ENCODE results near the gene CREB5.

Gene CREB5

GRCh38 chr7:28539289-28539981 lies 127.1 kb downstream of the CREB5 start:
- TF ChIP-seq CREB1 (IDR thresholded peaks at IDR 0.05; ENCODE audit: low read depth) = no peak
- no peak for TF ChIP-seq TAF1 (IDR thresholded peaks at IDR 0.05; ENCODE audit: low read depth)
- no peak for TF ChIP-seq FOXM1 (IDR thresholded peaks at IDR 0.05; ENCODE audit: borderline replicate concordance, low read depth)
- TF ChIP-seq EGR1 (IDR thresholded peaks at IDR 0.05) = no peak
- TF ChIP-seq ZBTB7A (IDR thresholded peaks at IDR 0.05; ENCODE audit: low read depth) = no peak
- no peak for TF ChIP-seq YY1 (IDR thresholded peaks at IDR 0.05; ENCODE audit: low read depth)
- TF ChIP-seq, protein P1, sequence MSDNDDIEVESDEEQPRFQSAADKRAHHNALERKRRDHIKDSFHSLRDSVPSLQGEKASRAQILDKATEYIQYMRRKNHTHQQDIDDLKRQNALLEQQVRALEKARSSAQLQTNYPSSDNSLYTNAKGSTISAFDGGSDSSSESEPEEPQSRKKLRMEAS (IDR thresholded peaks at IDR 0.05) = no peak
- no peak for TF ChIP-seq EP300 (IDR thresholded peaks at IDR 0.05; ENCODE audit: borderline replicate concordance)
- TF ChIP-seq TCF12 (IDR thresholded peaks at IDR 0.05; ENCODE audit: low read depth) = no peak

DNA sequence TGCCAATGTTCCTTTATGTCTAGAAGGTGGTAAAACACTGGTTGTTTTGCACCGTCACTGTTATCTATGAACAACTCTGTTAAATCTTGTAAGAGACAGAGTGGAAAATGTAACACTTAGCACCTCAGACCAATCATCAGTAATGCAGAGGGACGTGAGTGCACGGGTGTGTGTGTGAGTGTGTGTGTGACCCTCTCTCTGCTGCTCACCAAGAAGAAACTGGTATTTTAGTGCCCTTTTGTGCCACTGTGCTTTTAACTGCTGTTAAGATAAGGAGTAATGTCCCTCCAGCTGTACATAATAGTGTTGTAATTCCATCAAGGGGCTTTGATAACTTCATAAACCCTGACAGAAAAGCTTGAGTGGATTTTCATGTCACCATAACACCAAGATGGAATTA lies 130.1 kb downstream of the CREB5 start:
- TF ChIP-seq TEAD4 (IDR thresholded peaks at IDR 0.05) (no peak), EP300 (IDR thresholded peaks at IDR 0.05; ENCODE audit: borderline replicate concordance) (no peak), CEBPB (IDR thresholded peaks at IDR 0.05) (no peak), REST (IDR thresholded peaks at IDR 0.05; ENCODE audit: low read depth) (no peak), ZBTB7A (IDR thresholded peaks at IDR 0.05; ENCODE audit: low read depth) (no peak), CREB1 (IDR thresholded peaks at IDR 0.05; ENCODE audit: low read depth) (no peak), FOXM1 (IDR thresholded peaks at IDR 0.05; ENCODE audit: borderline replicate concordance, low read depth) (no peak), YY1 (IDR thresholded peaks at IDR 0.05; ENCODE audit: low read depth) (no peak), TAF1 (IDR thresholded peaks at IDR 0.05; ENCODE audit: low read depth) (no peak), TCF12 (IDR thresholded peaks at IDR 0.05; ENCODE audit: low read depth) (no peak), NFIC (IDR thresholded peaks at IDR 0.05) (no peak), EGR1 (IDR thresholded peaks at IDR 0.05) (no peak), RAD21 (IDR thresholded peaks at IDR 0.05; ENCODE audit: low read depth) (no peak)
- TF ChIP-seq, protein P2, sequence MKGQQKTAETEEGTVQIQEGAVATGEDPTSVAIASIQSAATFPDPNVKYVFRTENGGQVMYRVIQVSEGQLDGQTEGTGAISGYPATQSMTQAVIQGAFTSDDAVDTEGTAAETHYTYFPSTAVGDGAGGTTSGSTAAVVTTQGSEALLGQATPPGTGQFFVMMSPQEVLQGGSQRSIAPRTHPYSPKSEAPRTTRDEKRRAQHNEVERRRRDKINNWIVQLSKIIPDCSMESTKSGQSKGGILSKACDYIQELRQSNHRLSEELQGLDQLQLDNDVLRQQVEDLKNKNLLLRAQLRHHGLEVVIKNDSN (IDR thresholded peaks at IDR 0.05) = no peak
- TF ChIP-seq, protein P1 (IDR thresholded peaks at IDR 0.05) = no peak

DNA sequence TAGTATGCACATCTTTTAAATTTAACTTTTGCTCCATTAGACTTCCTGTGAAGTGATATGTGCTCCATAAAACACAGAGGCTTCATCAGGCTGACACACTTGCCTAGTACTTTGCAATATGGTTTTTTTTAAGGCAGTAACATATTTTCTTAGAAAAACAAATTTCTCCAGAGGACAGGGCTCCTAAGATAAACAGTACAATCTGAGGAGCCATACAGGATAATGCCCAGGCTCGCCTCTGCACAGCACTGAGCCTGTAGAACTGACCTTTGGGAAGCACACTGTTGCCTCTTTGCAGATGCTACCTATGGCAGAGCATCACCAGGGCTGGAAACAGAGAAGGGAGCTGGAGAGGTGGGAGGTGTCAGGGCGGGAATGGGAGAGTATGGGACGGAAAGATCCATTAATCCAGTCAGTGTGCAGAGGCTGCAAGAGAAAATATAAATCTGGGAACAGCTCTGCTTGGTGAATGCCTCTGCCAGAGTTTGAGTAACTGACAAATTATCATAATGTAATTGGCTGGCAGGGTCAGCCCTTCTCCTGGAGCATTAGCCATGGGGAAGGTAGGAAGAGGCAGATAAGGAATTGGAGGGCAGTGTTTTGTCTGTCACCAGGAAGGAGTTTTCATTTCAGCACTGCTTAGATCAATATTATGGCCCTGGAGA lies 132.3 kb downstream of the CREB5 start:
- TF ChIP-seq YY1 (IDR thresholded peaks at IDR 0.05; ENCODE audit: low read depth) = no peak
- no peak for TF ChIP-seq EGR1 (IDR thresholded peaks at IDR 0.05)
- no peak for TF ChIP-seq TEAD4 (IDR thresholded peaks at IDR 0.05)
- TF ChIP-seq TCF12 (IDR thresholded peaks at IDR 0.05; ENCODE audit: low read depth) = no peak
- no peak for TF ChIP-seq RAD21 (IDR thresholded peaks at IDR 0.05; ENCODE audit: low read depth)
- no peak for TF ChIP-seq TAF1 (IDR thresholded peaks at IDR 0.05; ENCODE audit: low read depth)
- no peak for TF ChIP-seq ZBTB7A (IDR thresholded peaks at IDR 0.05; ENCODE audit: low read depth)

DNA sequence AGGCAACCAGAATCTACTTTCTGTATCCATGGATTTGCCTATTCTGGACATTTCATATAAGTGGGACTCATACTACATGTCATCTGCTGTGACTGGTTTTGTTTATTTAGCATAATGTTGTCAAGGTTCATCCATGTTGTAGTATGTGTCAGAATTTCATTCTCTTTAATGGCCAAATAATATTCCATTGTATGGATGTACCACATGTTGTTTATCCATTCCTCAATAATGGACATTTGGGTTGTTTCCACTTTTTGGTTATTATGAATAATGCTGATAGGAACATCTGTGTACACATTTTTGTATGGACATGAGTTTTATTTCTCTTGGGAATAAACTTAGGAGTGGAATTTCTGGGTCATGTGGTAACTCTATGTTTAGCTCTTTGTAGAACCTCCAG lies 133.7 kb downstream of the CREB5 start:
- TF ChIP-seq, protein P1 (IDR thresholded peaks at IDR 0.05) = no peak
- TF ChIP-seq RAD21 (IDR thresholded peaks at IDR 0.05; ENCODE audit: low read depth) (no peak), ZBTB7A (IDR thresholded peaks at IDR 0.05; ENCODE audit: low read depth) (no peak)

DNA sequence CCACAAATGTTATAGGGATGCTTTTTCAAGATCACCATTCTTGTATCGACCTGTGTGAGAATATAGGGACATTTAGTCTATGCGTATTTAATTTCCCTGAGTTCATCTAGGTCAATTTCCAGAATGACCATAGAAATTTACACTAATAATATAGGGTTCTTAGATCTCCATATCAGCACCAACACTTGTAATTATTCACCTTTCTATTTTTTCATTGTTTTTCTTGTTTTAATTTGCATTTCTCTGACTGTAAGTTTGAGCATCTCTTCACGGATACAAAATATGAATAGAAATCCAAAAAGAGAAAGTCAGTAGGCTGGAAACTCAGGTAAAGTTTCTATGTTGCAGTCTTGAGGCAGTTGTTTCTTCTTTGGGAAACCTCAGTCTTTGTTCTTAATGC lies 134.8 kb downstream of the CREB5 start:
- TF ChIP-seq REST (IDR thresholded peaks at IDR 0.05; ENCODE audit: low read depth) (no peak), NFIC (IDR thresholded peaks at IDR 0.05) (no peak), FOXM1 (IDR thresholded peaks at IDR 0.05; ENCODE audit: borderline replicate concordance, low read depth) (no peak), RAD21 (IDR thresholded peaks at IDR 0.05; ENCODE audit: low read depth) (no peak), CEBPB (IDR thresholded peaks at IDR 0.05) (no peak), YY1 (IDR thresholded peaks at IDR 0.05; ENCODE audit: low read depth) (no peak), CREB1 (IDR thresholded peaks at IDR 0.05; ENCODE audit: low read depth) (no peak), TCF12 (IDR thresholded peaks at IDR 0.05; ENCODE audit: low read depth) (no peak)
- TF ChIP-seq, protein P1 (IDR thresholded peaks at IDR 0.05) = no peak
- TF ChIP-seq, protein P2 (IDR thresholded peaks at IDR 0.05) = no peak
